Activated CD8-positive, alpha-beta memory T cell treated with anti-CD3 and anti-CD28 coated beads, Interleukin-2, amount 10 ng/mL, durations not matched to agents 7 days and 5 days (primary cell): ENCODE measurements around the gene PDGFD. TPM values are rescaled to one million over a fixed set of nuclear protein-coding genes. Genes with fewer than 3 reads are reported as not detected.

Experiments used
- ATAC-seq: fragments of 150-1000 bp; cut with Tn5 transposase; one replicate; pipeline ENCODE4 v1.10.0; 2021; ENCODE audit warnings: moderate library complexity
- CTCF ChIA-PET: fragments of 350-600 bp; sonication (Branson Sonifier 250); formaldehyde crosslinking; loops from one replicate; lab custom pipeline; 2021; ENCODE audit warnings: antibody characterized with exemption; lab: Charles Lee
- DNase-seq: peaks from one replicate; pipeline ENCODE4 v3.0.0-alpha.2; 2020
- H3K27ac Mint-ChIP-seq: one replicate; pipeline ENCODE4 v1.8.0; 2021; ENCODE audit warnings: mild to moderate bottlenecking, mixed read lengths
- H3K27me3 Mint-ChIP-seq: one replicate; pipeline ENCODE4 v1.8.0; 2021; ENCODE audit warnings: mixed read lengths
- H3K36me3 Mint-ChIP-seq: one replicate; pipeline ENCODE4 v1.8.0; 2021; ENCODE audit warnings: mild to moderate bottlenecking, mixed read lengths
- H3K4me1 Mint-ChIP-seq: one replicate; pipeline ENCODE4 v1.8.0; 2021; ENCODE audit warnings: mixed read lengths
- H3K4me3 Mint-ChIP-seq: one replicate; pipeline ENCODE4 v1.8.0; 2021; ENCODE audit warnings: mild to moderate bottlenecking, moderate library complexity, mixed read lengths
- H3K9me3 Mint-ChIP-seq: one replicate; pipeline ENCODE4 v1.8.0; 2022; ENCODE audit warnings: low read depth, mixed read lengths
- total RNA-seq, 2 experiments: library from RNA; stranded (reverse); gene quantifications; one replicate each; pipeline ENCODE4 v1.2.3, GENCODE V29; 2021

PDGFD gene
- total RNA-seq, 2 experiments from 2014 or later = 0.12 to 0.15 TPM

- CTCF ChIA-PET = no interaction called here
- no peak for ATAC-seq
- no peaks in the 10 kb centered on the region for H3K36me3 Mint-ChIP-seq
These were observed 34.8 kb downstream of the PDGFD start for GRCh38 chr11:104129145-104129544.

GRCh38 chr11:104127828-104128227, 36.1 kb downstream of the PDGFD start:
- ATAC-seq (no peak), DNase-seq (no peak)
- no peaks in the 10 kb centered on the region for H3K27me3 Mint-ChIP-seq
- no peaks in the 10 kb centered on the region for H3K9me3 Mint-ChIP-seq
- H3K36me3 Mint-ChIP-seq = no peaks in the 10 kb centered on the region
- H3K27ac Mint-ChIP-seq = no peak overlapping the region
- H3K4me1 Mint-ChIP-seq = no peaks in the 10 kb centered on the region
- H3K4me3 Mint-ChIP-seq = no peak overlapping the region
- CTCF ChIA-PET = no interaction called here

More at GRCh38 chr11:104129145-104129544, 34.8 kb downstream of the PDGFD start:
- no peaks in the 10 kb centered on the region for H3K9me3 Mint-ChIP-seq
- no peak for DNase-seq
- no peak overlapping the region for H3K27ac Mint-ChIP-seq
- no peak overlapping the region for H3K4me3 Mint-ChIP-seq
- H3K27me3 Mint-ChIP-seq = no peaks in the 10 kb centered on the region
- H3K4me1 Mint-ChIP-seq = no peaks in the 10 kb centered on the region

- Mint-ChIP-seq H3K27ac (no peak overlapping the region), H3K9me3 (no peaks in the 10 kb centered on the region), H3K36me3 (no peaks in the 10 kb centered on the region), H3K27me3 (no peaks in the 10 kb centered on the region), H3K4me3 (no peak overlapping the region), H3K4me1 (no peaks in the 10 kb centered on the region)
- ATAC-seq (no peak), DNase-seq (no peak)
- CTCF ChIA-PET = no interaction called here
These were observed 37.5 kb downstream of the PDGFD start for GRCh38 chr11:104126464-104126863.

GRCh38 chr11:104124979-104125378, 39.0 kb downstream of the PDGFD start:
- H3K4me1 Mint-ChIP-seq = no peaks in the 10 kb centered on the region
- DNase-seq = no peak
- no peak for ATAC-seq
- H3K27ac Mint-ChIP-seq = no peak overlapping the region
- no peaks in the 10 kb centered on the region for H3K36me3 Mint-ChIP-seq
- no peak overlapping the region for H3K4me3 Mint-ChIP-seq
- no peaks in the 10 kb centered on the region for H3K27me3 Mint-ChIP-seq
- H3K9me3 Mint-ChIP-seq = no peaks in the 10 kb centered on the region
- CTCF ChIA-PET = interaction anchor here (1.1 kb wide), 1 partner anchor 12 kb away, joined by 3 read pairs; no protein-coding TSS in a partner anchor

GRCh38 chr11:104122836-104123235, 41.1 kb downstream of the PDGFD start:
- Mint-ChIP-seq H3K9me3 (no peaks in the 10 kb centered on the region), H3K4me1 (no peaks in the 10 kb centered on the region), H3K36me3 (no peaks in the 10 kb centered on the region), H3K27ac (no peak overlapping the region), H3K27me3 (no peaks in the 10 kb centered on the region), H3K4me3 (no peak overlapping the region)
- ATAC-seq (no peak), DNase-seq (no peak)
- CTCF ChIA-PET = no interaction called here

GRCh38 chr11:104122011-104122635, 41.8 kb downstream of the PDGFD start:
- DNase-seq = no peak
- no peak overlapping the region for H3K4me3 Mint-ChIP-seq
- H3K9me3 Mint-ChIP-seq = no peaks in the 10 kb centered on the region
- no peaks in the 10 kb centered on the region for H3K27me3 Mint-ChIP-seq
- no peaks in the 10 kb centered on the region for H3K36me3 Mint-ChIP-seq
- ATAC-seq = no peak
- no peak overlapping the region for H3K27ac Mint-ChIP-seq
- H3K4me1 Mint-ChIP-seq = no peaks in the 10 kb centered on the region
- CTCF ChIA-PET = no interaction called here

- H3K27ac Mint-ChIP-seq = no peak overlapping the region
- H3K9me3 Mint-ChIP-seq = no peaks in the 10 kb centered on the region
- no peaks in the 10 kb centered on the region for H3K4me1 Mint-ChIP-seq
- H3K36me3 Mint-ChIP-seq = no peaks in the 10 kb centered on the region
- DNase-seq = no peak
- no peak overlapping the region for H3K4me3 Mint-ChIP-seq
- CTCF ChIA-PET = no interaction called here
- H3K27me3 Mint-ChIP-seq = no peaks in the 10 kb centered on the region
- peak; percentile 12 for ATAC-seq
These were observed 43.3 kb downstream of the PDGFD start for GRCh38 chr11:104120493-104121137.

GRCh38 chr11:104118105-104118744, 45.7 kb downstream of the PDGFD start:
- Mint-ChIP-seq H3K9me3 (no peaks in the 10 kb centered on the region), H3K27me3 (no peaks in the 10 kb centered on the region), H3K4me3 (no peak overlapping the region), H3K27ac (no peak overlapping the region), H3K36me3 (no peaks in the 10 kb centered on the region), H3K4me1 (no peaks in the 10 kb centered on the region)
- CTCF ChIA-PET = no interaction called here
- no peak for DNase-seq
- peak; percentile 27 for ATAC-seq

- CTCF ChIA-PET = interaction anchor here (1.4 kb wide), 1 partner anchor 11 kb away, joined by 3 read pairs; no protein-coding TSS in a partner anchor
- Mint-ChIP-seq H3K36me3 (no peaks in the 10 kb centered on the region), H3K27me3 (no peaks in the 10 kb centered on the region), H3K27ac (no peak overlapping the region), H3K4me3 (no peak overlapping the region), H3K9me3 (no peaks in the 10 kb centered on the region), H3K4me1 (no peaks in the 10 kb centered on the region)
- no peak for ATAC-seq
- no peak for DNase-seq
These were observed 50.4 kb downstream of the PDGFD start for GRCh38 chr11:104113541-104113940.

- Mint-ChIP-seq H3K4me1 (no peaks in the 10 kb centered on the region), H3K4me3 (no peak overlapping the region), H3K36me3 (no peaks in the 10 kb centered on the region), H3K9me3 (no peaks in the 10 kb centered on the region), H3K27ac (no peak overlapping the region), H3K27me3 (no peaks in the 10 kb centered on the region)
- DNase-seq = no peak
- CTCF ChIA-PET = no interaction called here
- no peak for ATAC-seq
These were observed 57.7 kb downstream of the PDGFD start for GRCh38 chr11:104106136-104106754.

GRCh38 chr11:104105155-104105554, 58.8 kb downstream of the PDGFD start:
- H3K4me1 Mint-ChIP-seq = no peaks in the 10 kb centered on the region
- DNase-seq (no peak), ATAC-seq (no peak)
- no peaks in the 10 kb centered on the region for H3K36me3 Mint-ChIP-seq
- CTCF ChIA-PET = no interaction called here
- no peaks in the 10 kb centered on the region for H3K9me3 Mint-ChIP-seq
- no peak overlapping the region for H3K27ac Mint-ChIP-seq
- H3K4me3 Mint-ChIP-seq = no peak overlapping the region
- H3K27me3 Mint-ChIP-seq = no peaks in the 10 kb centered on the region

- H3K36me3 Mint-ChIP-seq = no peaks in the 10 kb centered on the region
- CTCF ChIA-PET = no interaction called here
- H3K9me3 Mint-ChIP-seq = no peaks in the 10 kb centered on the region
- no peak overlapping the region for H3K4me3 Mint-ChIP-seq
- no peaks in the 10 kb centered on the region for H3K4me1 Mint-ChIP-seq
- H3K27me3 Mint-ChIP-seq = no peaks in the 10 kb centered on the region
- DNase-seq (no peak), ATAC-seq (no peak)
- no peak overlapping the region for H3K27ac Mint-ChIP-seq
These were observed 59.3 kb downstream of the PDGFD start for GRCh38 chr11:104104664-104105063.

- Mint-ChIP-seq H3K27me3 (no peaks in the 10 kb centered on the region), H3K4me1 (no peaks in the 10 kb centered on the region), H3K27ac (no peak overlapping the region), H3K4me3 (no peak overlapping the region), H3K9me3 (no peaks in the 10 kb centered on the region), H3K36me3 (no peaks in the 10 kb centered on the region)
- ATAC-seq (no peak), DNase-seq (no peak)
- CTCF ChIA-PET = no interaction called here
These were observed 59.7 kb downstream of the PDGFD start for GRCh38 chr11:104104201-104104600.
